GM19468 (cell line): Measurements from ENCODE around the gene GNG12.

Source experiments
- ATAC-seq: cut with Tn5 transposase; IDR thresholded peaks from one replicate; pipeline ENCODE4 v1.9.1; 2021; ENCODE audit warnings: mild to moderate bottlenecking, moderate library complexity, moderate number of reproducible peaks; ENCODE audit not compliant: unreplicated experiment; ENCODE audit errors: extremely low read depth

Gene GNG12

DNA sequence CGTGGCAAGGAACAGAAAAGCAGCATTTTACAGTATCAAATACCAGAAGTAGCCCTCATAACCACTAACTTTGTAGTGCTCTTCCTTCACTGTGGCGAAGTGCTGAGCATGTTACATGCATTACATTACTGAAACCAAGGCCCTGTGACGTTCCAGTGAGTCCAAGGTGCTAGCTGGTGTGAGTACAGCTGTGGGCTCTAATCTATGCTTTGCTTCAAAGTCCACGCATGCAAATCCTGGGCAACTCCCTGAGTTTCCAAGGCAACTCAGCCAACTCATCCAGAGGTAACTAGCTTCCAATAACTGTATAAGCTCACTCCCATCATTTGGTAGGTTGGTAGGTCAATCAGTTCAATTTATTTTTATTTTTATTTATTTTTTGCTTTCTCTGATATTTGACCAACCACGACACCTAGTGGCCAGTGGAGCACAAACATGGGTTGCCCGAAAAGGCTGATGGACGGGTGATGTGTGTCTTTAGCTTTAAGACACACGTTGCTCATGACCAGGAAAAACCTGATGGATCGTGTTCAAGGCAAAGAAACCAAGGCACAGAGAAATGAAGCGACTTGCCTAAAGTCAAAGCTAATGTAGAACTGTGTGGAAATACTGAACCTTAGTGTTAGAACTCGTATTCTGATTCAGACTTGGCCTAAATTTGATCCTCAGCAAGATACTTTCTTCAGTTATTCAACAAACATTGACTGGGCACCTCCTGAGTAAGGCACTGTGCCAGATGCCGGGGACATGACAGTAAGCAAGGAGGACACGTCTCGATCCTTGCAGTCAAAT is 73.0 kb downstream of the GNG12 start:
- peak; percentile 100 for ATAC-seq

DNA sequence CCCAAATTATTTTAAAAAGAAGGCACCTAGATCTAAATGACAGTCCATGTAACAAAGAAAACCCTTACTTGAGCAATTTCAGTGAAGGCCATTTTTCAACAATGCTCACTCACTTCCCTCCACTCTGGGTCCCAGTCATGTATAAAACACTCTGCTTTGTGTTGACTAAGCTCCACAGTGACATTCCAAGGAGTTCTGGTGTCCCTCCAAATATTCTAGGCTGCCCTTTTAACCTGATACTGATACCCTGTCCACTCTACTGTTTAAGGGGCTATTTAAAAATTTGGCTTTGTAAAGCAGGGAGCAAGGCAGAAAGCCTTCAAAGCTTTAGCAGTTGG is 73.6 kb downstream of the GNG12 start:
- ATAC-seq: no peak

DNA sequence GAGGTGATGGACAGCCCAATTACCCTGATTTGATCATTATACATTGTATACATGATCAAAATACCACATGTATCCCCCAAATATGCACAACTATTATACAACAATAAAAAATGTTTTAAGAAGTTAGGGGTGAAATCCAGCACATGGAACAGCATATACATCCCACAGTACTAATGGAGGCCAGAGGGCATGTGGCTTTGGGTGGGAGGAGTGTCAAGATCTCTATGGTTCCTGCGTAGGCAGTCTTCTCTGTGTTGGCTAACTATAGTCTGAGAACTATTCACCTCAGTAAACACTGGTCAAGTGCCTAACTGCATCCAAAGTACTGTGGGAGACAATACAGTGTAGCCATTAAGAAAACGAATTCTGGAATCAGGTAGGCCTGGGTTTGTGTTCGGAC is 74.2 kb downstream of the GNG12 start:
- ATAC-seq: no peak

DNA sequence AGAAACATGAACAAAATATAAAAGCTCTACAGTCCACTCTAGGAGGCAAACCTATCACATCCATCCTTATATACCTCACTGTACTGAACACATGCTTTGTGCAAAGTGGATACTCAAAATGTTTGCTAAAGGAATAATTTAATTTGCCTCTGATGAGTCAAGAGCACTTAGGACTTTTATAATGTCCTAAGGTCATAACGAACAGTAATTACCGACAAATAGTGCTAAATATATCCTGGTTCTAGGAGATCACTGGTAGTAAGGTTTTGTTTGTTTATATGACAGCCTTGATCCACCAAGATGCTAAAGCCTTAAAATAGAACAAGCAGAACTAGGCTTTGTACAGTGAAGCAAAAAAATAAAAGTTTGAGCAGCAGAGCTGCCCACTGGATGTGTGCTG is 77.6 kb downstream of the GNG12 start:
- no peak for ATAC-seq

DNA sequence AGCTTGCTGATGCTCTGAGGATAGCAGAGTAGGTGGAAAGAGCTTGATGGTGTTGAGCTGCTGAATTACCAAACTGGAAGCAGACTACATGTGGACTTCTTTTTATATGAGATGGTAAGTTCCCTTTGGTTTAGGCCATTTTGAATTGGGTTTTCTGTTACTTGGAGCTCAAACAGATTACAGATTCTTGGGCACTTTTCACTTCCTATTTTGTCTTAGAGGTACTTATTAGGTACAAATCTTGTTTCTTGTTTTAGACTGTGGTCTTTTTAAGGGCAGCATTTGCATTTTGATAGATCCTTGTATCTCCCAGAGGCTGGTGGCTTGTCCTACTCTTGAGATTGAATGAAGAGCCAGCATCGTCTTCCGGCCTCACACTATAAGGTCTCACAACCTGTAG is 78.1 kb downstream of the GNG12 start:
- no peak for ATAC-seq

DNA sequence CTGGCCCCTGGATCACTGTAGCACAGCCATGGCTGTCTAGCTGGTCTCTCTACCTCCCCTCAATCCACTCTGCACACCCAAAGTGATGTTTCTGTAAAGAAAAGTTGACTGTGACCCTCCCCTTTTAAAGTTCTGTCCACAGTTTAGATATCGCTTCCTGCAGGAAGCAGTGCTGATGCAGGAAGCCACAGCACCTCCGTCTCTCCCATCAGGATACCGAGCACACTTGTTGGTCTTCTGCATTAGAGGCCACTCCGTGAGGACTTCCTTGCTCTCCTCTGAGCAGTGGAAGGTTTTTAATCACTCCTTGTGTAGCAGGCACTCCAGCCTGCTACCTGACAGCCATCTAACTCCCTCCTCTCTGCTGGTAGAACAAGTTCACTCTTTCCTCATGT is 78.7 kb downstream of the GNG12 start:
- no peak for ATAC-seq

DNA sequence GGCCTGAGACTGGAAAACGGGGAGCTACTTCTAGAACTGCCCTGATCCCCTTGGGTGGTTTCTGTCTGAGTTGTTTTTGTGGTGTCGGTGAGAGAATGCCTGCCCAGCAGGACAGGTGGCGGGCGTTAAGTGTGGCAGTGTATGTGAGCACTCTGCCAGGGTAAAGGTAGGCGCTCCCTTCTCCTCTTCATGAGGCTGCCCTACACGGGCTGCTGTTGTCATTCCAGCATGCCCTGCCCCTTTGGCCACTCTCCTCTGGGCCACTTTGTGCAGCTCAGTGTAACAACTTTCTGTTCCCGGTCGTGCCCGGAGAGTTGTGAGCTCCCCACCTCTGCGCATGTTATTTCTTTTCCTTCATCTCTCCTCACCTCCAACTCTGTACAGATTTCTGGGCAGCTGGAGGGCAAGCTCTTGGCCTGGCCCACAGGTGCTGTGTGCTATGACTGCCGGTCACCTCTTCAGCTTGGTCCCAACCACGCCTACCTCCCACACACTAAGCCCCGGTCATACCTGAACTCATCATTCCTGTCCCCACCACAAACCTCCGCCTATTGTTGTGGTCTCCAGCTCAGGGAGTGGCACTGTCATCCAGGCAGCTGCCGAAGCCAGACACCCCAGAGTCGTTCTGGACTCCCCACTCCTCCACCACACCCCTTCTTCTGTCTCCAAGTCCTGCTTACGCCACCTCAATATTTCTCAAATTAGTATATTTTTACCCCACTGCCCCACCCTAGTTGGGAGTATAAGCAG is 79.3 kb downstream of the GNG12 start:
- no peak for ATAC-seq

DNA sequence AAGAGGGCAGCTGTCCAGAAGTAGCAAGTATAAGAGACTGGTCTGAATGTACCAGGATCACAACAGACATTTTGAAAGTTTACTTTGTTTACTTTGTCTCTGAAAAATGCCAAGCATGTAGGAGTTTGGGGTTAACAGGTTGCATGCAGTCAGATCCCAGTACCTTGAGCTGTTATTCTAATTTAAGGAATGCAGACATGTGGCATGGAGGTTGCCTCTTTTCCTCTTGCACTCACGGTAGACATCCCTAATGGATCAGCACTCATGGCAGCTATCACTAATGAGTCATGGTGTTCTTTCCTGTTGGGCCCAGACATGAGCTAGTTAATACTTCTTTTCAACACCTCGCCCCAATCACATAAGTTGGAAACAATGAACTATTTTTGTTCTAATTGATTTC is 81.0 kb downstream of the GNG12 start:
- ATAC-seq: no peak

DNA sequence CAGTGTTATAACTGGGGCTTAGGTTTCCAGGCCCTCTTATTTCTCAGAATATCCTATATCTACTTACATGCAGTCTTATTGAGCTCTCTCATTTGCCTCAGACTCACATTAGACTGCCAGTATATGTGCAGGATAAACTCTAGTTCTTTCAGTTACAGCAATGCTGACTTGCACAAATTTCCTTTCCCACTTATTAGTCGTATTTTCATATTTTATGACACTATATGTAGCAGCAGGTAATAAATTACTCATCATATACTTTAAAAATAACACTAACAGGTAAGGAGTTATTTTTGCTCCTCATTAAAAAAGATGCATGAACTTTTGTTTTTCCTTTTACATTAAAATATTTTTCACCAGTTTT is 82.6 kb downstream of the GNG12 start:
- ATAC-seq: no peak

DNA sequence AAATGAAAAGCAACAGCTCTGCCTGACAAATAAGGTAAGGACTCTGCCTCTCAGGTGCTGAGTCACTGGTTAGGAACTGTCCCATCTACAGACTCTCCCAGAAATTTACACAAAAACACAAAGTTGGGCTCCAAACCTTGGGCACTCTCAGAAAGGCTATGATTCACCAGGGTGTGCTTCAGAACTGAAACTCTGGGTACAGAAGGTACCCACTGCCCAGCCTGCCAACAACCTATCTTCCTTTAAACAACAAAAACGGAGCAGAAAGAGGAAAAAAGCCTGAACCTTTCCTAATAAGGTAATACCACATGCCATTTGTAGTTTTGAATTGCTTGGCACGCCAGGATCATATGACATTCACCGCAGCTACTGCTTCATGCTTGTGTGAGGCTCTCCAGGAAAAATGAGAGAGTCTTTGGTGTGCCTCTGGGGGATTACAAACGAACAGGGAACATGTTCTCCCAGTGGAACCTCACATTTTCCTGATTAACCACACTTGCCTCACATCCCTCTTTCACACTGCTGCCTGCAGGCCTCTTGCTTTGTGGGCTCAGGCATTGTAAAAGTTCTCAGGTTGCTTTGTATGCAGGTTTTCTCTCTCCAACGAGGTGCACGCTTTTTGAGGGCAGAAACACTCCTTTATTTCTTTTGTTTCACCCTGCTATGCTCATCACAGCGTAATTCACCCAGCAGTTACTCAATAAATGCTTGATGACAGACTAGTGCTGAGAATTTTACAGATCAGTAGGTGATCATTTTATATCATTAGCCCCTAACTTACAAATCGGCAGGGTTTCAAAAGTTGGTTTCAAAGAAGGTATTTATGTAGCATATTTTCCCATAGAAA is 83.2 kb downstream of the GNG12 start:
- ATAC-seq: no peak

DNA sequence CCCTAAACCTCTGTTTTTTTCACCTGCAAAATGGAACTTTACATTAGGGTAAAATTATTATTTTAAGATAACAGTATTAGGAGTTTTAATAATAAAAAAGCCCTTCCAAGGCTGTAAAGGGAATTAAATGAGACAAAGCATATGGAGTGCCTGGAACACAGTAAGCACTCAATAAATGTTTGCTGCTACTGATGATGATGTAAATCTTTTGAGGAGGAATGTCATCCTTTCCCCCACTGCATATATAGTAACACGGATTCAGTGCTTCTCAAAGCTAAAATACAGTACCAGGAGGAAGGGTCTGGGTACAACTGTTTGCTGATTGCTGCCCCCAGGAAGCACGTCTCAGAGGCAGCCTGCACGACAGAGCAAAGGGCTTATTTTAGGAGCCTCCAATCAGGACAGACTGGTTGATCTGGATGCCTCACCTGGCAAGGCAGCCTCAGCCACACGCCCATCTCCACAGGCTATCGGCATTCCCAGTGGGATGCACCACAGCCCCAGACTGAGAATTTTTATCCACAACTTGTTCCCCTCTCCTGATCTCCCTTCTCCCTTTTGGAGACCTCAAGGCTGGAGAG is 83.9 kb downstream of the GNG12 start:
- no peak for ATAC-seq

DNA sequence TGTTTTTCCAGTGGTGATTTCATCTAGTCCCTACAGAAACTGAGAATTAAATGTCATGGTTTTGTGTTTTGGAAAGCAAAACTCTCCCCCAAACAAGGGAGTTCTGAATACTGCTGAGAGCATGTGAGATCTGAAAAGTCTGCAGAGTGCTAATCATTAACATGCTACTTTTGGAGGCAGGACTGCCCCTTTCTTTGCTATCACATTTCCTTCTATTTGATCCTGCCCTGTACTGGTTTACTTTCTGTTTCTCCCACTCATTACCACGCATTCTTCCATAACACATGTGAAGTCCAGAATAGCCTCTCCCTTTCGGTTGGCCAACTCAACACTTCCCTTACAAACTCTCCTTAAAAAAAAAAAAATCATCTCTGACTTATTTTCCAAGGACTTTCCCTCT is 84.6 kb downstream of the GNG12 start:
- ATAC-seq: peak; percentile 78

DNA sequence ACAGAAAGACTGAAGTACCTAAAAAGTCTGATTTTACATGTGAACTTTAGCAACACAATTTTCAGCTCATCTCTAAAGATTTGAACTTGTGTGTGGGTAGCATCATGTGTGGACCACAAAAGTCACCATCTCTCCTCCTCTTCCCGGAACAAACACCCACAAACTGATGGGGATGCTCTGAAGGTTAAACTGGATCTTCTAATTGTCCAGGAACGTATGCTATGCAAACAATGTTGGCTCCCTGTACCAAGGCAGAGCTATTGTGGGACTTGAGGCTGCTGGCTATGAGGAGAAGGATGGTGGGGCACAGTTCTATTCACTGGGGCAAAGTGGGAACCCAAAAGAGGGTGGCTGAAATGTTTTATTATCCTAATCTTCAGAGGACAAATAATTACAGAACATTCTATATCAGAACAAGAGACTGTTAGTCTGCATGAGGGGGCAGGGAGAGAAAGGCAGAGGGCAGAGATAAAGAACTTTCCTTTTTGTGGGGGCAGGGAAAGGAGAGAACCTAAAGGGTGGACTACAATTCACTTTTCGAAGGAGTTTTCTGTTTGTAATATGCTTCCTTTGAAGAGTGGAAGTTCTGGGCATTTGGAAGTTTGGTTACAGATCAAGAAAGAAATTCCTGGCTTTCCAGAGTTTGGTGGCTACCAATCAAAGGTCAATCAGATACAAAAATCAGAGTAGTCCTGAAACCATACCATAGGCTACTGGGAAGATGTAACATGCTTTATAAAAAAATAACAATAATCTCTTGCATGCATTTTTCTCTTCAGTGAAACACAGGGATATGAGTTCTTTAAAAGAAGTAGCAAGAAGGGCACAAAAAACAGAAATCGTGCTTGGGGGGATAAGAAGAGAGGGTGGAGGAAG is 85.4 kb downstream of the GNG12 start:
- ATAC-seq: no peak

DNA sequence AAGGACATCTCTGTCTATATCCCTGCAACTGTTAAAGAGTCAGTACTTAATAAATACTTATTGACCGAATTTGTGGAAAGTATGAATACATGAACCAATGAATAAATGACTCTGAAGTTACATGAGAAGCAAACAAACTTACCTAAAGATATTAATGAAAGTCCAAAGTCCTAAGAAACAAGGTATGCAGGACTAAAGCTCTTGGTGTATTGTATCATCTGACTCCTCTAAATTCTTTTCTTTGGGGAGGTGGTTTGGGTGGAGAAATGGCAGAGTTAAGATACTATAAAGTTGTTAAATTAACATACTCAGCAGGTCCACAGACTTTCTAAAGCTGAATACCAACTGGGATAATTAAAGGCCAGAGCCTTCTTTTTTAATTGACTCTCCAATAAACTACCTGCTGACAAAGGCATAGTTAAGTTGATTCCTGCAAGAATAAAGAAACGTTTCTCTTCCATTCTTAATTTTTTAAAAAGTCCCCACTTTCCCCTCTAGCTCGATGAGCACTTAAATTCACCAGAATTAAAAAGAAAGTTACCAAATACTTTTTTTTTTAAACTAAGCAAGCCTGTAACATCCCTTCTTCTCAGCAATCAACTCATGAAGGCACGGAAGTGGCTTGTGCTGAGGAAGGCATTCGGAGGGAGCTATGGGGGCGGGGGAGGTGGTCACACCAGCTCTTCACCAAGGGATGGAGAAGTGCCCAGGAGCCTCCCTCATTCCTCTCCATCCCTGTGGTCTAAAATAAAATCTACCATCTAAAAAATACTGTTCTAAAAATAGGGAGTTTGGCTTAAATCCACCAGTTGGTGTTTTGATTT is 87.2 kb downstream of the GNG12 start:
- no peak for ATAC-seq

DNA sequence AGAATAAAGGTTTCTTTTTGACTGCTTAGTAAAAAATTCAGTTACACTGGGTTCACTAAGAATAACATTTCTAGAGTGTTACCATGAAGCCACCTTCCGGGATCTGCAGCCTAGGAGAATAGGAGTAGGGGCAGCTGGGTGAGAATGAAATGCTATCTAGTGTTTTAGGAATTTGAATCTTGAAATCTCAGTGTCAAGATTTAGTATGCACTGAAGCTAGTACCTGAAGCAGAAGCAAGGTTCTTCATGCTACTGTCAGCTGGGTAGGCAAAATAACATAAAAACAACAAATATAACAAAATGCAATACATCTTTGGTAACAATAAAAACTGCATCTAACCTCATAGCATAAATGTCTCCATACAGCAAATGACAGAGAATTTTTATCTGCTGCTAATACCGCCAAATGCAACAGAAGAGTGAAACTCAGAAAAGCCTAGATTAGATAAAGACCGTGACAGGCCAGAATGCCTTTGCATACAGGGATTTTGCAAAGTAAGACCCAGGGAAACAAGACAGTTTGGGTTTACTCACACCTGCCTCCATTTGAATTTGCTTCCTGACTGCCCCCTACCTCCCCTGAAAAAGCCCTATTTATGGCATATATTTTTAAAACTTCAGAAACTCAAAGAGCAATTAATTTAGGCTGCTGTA is 90.1 kb downstream of the GNG12 start:
- ATAC-seq: no peak

DNA sequence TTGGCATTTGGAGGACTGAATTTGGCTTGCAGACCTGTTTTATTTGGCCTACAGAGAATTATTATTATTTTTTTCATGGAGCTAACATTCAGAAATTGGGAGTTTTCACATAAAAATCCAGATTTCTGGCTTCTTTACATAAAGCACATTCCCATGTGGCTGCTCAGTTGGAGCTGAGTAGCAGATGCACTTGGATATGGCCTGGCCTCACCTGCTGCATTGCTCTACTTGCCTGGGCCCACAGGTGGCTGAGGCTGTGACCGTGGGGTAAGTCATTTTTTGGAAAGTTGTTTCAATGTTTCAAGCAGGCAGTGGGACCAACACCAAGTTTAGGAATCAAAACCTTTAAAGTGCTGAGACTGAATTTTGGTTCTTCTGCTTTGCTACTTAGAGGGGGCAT is 91.5 kb downstream of the GNG12 start:
- no peak for ATAC-seq

DNA sequence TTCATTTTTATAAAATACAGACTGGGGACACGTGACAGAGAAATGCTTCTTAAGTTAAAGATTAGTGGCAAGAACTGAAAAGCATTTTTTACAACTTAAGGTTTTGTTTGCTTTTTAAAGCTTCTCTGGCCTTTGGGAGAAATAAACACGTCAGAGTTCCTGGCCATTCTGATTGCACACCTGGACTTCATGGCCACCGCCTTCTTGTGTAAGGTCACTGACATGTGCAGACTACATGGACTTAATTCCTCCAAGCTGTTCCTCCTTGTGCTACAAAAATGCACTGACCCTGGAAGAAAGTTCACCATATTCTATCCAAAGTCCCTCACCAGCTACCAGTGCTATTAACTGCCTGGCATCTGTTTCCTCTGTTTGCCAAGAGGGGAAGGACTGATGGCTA is 92.1 kb downstream of the GNG12 start:
- no peak for ATAC-seq

DNA sequence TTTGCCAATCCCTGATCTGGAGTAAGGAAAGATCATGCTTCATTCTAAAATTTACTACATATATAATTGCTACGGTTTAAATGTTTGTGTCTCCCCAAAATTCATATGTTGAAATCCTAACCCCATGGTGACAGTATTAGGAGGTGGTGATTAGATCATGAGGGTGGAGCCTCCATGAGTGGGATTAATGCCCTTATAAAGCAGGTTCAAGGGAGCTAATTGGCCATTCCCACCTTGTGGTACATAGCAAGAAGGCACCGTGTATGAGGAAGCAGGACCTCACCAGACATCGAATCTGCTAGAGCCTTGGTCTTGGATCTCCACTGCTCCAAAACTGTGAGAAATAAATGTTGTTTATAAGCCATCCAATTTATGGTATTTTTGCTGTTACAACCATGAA is 92.7 kb downstream of the GNG12 start:
- no peak for ATAC-seq

DNA sequence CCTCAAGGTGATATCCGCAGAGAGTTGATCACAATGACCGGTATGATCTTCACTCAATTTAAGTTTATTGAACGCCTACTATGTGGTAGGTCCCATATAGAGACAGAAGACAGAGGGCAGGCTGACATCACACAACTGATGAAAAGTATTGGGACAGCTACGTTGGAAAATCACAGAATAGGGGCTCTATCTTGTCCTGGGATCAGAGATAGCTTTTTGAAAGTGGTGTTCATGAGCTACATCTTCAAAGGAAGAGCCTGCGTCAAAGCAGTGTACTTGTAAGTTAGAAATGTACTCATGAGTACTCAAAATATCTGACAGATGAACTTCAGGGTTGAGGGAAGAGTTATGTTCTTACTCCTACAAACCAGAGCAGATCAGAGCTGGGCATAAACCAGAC is 93.9 kb downstream of the GNG12 start:
- no peak for ATAC-seq
